PC-9 (cell line): ENCODE measurements around the gene USP22. TPM values are rescaled to one million over a fixed set of nuclear protein-coding genes. Genes with fewer than 3 reads are reported as not detected.
A peak's percentile ranks its signal among the peaks of the same experiment; 100 is the strongest.

Source experiments
- BruUV-seq: library from RNA; stranded (reverse); fragments of 400-500 nt; replicated peaks from 2 replicates; lab custom pipeline; 2021; lab: Mats Ljungman, UMichigan
- CTCF ChIA-PET: fragments of 300-600 bp; sonication (Branson Sonifier 250); formaldehyde crosslinking; loops from one replicate; lab custom pipeline; 2022; ENCODE audit warnings: antibody characterized with exemption; lab: Charles Lee
- POLR2A ChIA-PET: fragments of 300-600 bp; sonication (Branson Sonifier 250); formaldehyde crosslinking; loops from one replicate; lab custom pipeline; 2022; ENCODE audit warnings: antibody characterized with exemption; ENCODE audit not compliant: unreplicated experiment; lab: Charles Lee
- DNase-seq, 2 experiments: peaks; one replicate each; pipeline versions ENCODE4 v3.0.0 to v3.0.0-alpha.2; 2015 to 2022; ENCODE audit warnings: mixed read lengths in 1 of 2
- H2AFZ ChIP-seq: fragments of 200-600 bp; sonication (generic); 2 replicates; pipeline ENCODE4 v1.8.1; 2017; ENCODE audit warnings: antibody characterized with exemption
- H3F3A ChIP-seq: fragments of 200-600 bp; sonication (generic); 2 replicates; pipeline ENCODE4 v1.8.1; 2017; ENCODE audit warnings: antibody characterized with exemption, mild to moderate bottlenecking, low read depth; ENCODE audit not compliant: insufficient read depth
- H3K27ac ChIP-seq: fragments of 200-600 bp; sonication (generic); 2 replicates; pipeline ENCODE4 v1.6.1; 2016; ENCODE audit warnings: mixed run types
- H3K27me3 ChIP-seq: fragments of 200-600 bp; sonication (generic); 2 replicates; pipeline ENCODE4 v1.6.1; 2016; ENCODE audit warnings: low read depth, mixed run types; ENCODE audit not compliant: insufficient read depth
- H3K36me3 ChIP-seq: fragments of 200-600 bp; sonication (generic); 2 replicates; pipeline ENCODE4 v1.6.1; 2016; ENCODE audit warnings: low read depth, mixed run types
- H3K4me1 ChIP-seq: fragments of 200-600 bp; sonication (generic); replicated peaks from 2 replicates; pipeline ENCODE4 v1.6.1; 2016; ENCODE audit warnings: mixed run types; ENCODE audit not compliant: insufficient read depth
- H3K4me2 ChIP-seq: fragments of 200-600 bp; sonication (generic); 2 replicates; pipeline ENCODE4 v1.6.1; 2017; ENCODE audit warnings: mixed run types
- H3K4me3 ChIP-seq: fragments of 200-600 bp; sonication (generic); 2 replicates; pipeline ENCODE4 v1.6.1; 2016; ENCODE audit warnings: mixed run types
- H3K79me2 ChIP-seq: fragments of 200-600 bp; sonication (generic); 2 replicates; pipeline ENCODE4 v1.6.1; 2017; ENCODE audit warnings: low read depth, mixed run types
- H3K9me2 ChIP-seq: fragments of 200-600 bp; sonication (generic); 2 replicates; pipeline ENCODE4 v1.8.1; 2017; ENCODE audit warnings: mild to moderate bottlenecking; ENCODE audit not compliant: insufficient read depth
- H3K9me3 ChIP-seq: fragments of 200-600 bp; sonication (generic); 2 replicates; pipeline ENCODE4 v1.8.1; 2016; ENCODE audit warnings: low read depth; ENCODE audit not compliant: insufficient read depth
- H4K20me1 ChIP-seq: fragments of 200-600 bp; sonication (generic); 2 replicates; pipeline ENCODE4 v1.8.1; 2017; ENCODE audit not compliant: insufficient read depth
- EZH2 ChIP-seq: fragments of 200-600 bp; sonication (generic); IDR thresholded peaks from 2 replicates; pipeline ENCODE4 v1.8.0; 2017; ENCODE audit warnings: antibody characterized with exemption, low read depth
- intact Hi-C: fragments of 100-400 bp; cut with micrococcal nuclease; formaldehyde crosslinking; loops from one replicate; pipeline ENCODE4 v1.10.0; 2022; ENCODE audit not compliant: unreplicated experiment
- total RNA-seq: library from RNA; stranded (reverse); gene quantifications from 2 replicates; pipeline ENCODE4 v1.2.3, GENCODE V29; 2021
- TF ChIP-seq, protein P1 (sequence below): fragments of 200-600 bp; sonication (generic); conservative IDR thresholded peaks from 2 replicates; pipeline ENCODE4 v1.6.1; 2017; ENCODE audit warnings: mixed run types, antibody characterized with exemption, mild to moderate bottlenecking, moderate library complexity

Gene USP22
- total RNA-seq, 1 experiment from 2014 or later: 296 TPM

- Histone ChIP-seq H3K36me3 (peaks cover 38% of the 10 kb centered on the region), H3K27me3 (no peaks in the 10 kb centered on the region), H4K20me1 (peaks cover 89% of the 10 kb centered on the region), H3K9me3 (no peaks in the 10 kb centered on the region), H3K27ac (no peak overlapping the region), H2AFZ (no peak overlapping the region), H3K9me2 (no peaks in the 10 kb centered on the region), H3K4me1 (no peaks in the 10 kb centered on the region), H3K79me2 (peaks cover 17% of the 10 kb centered on the region; the same call in 1 of the 2 replicates), H3K4me3 (no peak overlapping the region), H3K4me2 (no peak overlapping the region), H3F3A (peaks cover 14% of the 10 kb centered on the region; the same call in 1 of the 2 replicates)
- no peak for TF ChIP-seq EZH2
- TF ChIP-seq, protein P1, sequence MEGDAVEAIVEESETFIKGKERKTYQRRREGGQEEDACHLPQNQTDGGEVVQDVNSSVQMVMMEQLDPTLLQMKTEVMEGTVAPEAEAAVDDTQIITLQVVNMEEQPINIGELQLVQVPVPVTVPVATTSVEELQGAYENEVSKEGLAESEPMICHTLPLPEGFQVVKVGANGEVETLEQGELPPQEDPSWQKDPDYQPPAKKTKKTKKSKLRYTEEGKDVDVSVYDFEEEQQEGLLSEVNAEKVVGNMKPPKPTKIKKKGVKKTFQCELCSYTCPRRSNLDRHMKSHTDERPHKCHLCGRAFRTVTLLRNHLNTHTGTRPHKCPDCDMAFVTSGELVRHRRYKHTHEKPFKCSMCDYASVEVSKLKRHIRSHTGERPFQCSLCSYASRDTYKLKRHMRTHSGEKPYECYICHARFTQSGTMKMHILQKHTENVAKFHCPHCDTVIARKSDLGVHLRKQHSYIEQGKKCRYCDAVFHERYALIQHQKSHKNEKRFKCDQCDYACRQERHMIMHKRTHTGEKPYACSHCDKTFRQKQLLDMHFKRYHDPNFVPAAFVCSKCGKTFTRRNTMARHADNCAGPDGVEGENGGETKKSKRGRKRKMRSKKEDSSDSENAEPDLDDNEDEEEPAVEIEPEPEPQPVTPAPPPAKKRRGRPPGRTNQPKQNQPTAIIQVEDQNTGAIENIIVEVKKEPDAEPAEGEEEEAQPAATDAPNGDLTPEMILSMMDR: no peak
- ChIA-PET CTCF (interaction anchor here (0.5 kb wide), 1 partner anchor 83 kb away, joined by 6 read pairs; no protein-coding TSS in a partner anchor), POLR2A (no interaction called here)
- no peak for DNase-seq
- BruUV-seq: no TSS peak
- intact Hi-C loops: no loop called here
Observed at GRCh38 chr17:21012736-21013135, 30.1 kb downstream of the USP22 start.

GRCh38 chr17:21010705-21011596 is 31.9 kb downstream of the USP22 start:
- ChIA-PET CTCF (no interaction called here), POLR2A (no interaction called here)
- no peak for DNase-seq
- intact Hi-C loops: no loop called here
- H3K9me3 ChIP-seq: no peaks in the 10 kb centered on the region
- TF ChIP-seq, protein P1: no peak
- no peak for TF ChIP-seq EZH2
- peaks cover 86% of the 10 kb centered on the region for H4K20me1 ChIP-seq
- H3F3A ChIP-seq: peaks cover 24% of the 10 kb centered on the region; the same call in 1 of the 2 replicates
- H3K36me3 ChIP-seq: peaks cover 35% of the 10 kb centered on the region
- H3K27me3 ChIP-seq: no peaks in the 10 kb centered on the region
- BruUV-seq: no TSS peak
- H3K4me3 ChIP-seq: no peak overlapping the region
- no peak overlapping the region for H3K27ac ChIP-seq
- H2AFZ ChIP-seq: no peak overlapping the region
- H3K4me1 ChIP-seq: no peaks in the 10 kb centered on the region
- peaks cover 16% of the 10 kb centered on the region; the same call in 1 of the 2 replicates for H3K79me2 ChIP-seq
- H3K9me2 ChIP-seq: no peaks in the 10 kb centered on the region
- H3K4me2 ChIP-seq: no peak overlapping the region

GRCh38 chr17:21008992-21009671 is 33.7 kb downstream of the USP22 start:
- no peaks in the 10 kb centered on the region for H3K9me3 ChIP-seq
- no peak overlapping the region for H3K4me3 ChIP-seq
- ChIA-PET CTCF (no interaction called here), POLR2A (interaction anchor here (0.8 kb wide), 1 partner anchor 33 kb away, joined by 10 read pairs; no protein-coding TSS in a partner anchor)
- H4K20me1 ChIP-seq: peaks cover 84% of the 10 kb centered on the region
- no peak for DNase-seq
- no peak overlapping the region for H3K4me2 ChIP-seq
- H3K79me2 ChIP-seq: 0 out of 2 replicates have a peak, but pooled peaks cover 1% of the 10 kb centered on the region
- no peaks in the 10 kb centered on the region for H3K9me2 ChIP-seq
- H3K27ac ChIP-seq: no peak overlapping the region
- TF ChIP-seq, protein P1: no peak
- no peak for TF ChIP-seq EZH2
- H3K27me3 ChIP-seq: no peaks in the 10 kb centered on the region
- no peaks in the 10 kb centered on the region for H3K4me1 ChIP-seq
- no peak overlapping the region for H2AFZ ChIP-seq
- intact Hi-C loops: no loop called here
- H3K36me3 ChIP-seq: peaks cover 34% of the 10 kb centered on the region
- BruUV-seq: TSS peak; percentile 2
- peaks cover 31% of the 10 kb centered on the region; the same call in 1 of the 2 replicates for H3F3A ChIP-seq
